LNCAP (cell line): ENCODE results near the gene DOCK4.
A peak's percentile ranks its signal among the peaks of the same experiment; 100 is the strongest.

Experiments used
- TF ChIP-seq, protein P1 (sequence below): fragments of 450-650 bp; IDR thresholded peaks from 2 replicates; pipeline ENCODE4 v1.5.1; 2017; ENCODE audit warnings: mild to moderate bottlenecking

DOCK4 gene

GRCh38 chr7:111863269-111863668 lies 342.9 kb downstream of the DOCK4 start:
- TF ChIP-seq, protein P1, sequence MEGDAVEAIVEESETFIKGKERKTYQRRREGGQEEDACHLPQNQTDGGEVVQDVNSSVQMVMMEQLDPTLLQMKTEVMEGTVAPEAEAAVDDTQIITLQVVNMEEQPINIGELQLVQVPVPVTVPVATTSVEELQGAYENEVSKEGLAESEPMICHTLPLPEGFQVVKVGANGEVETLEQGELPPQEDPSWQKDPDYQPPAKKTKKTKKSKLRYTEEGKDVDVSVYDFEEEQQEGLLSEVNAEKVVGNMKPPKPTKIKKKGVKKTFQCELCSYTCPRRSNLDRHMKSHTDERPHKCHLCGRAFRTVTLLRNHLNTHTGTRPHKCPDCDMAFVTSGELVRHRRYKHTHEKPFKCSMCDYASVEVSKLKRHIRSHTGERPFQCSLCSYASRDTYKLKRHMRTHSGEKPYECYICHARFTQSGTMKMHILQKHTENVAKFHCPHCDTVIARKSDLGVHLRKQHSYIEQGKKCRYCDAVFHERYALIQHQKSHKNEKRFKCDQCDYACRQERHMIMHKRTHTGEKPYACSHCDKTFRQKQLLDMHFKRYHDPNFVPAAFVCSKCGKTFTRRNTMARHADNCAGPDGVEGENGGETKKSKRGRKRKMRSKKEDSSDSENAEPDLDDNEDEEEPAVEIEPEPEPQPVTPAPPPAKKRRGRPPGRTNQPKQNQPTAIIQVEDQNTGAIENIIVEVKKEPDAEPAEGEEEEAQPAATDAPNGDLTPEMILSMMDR, result no peak

GRCh38 chr7:111860248-111860647 lies 346.0 kb downstream of the DOCK4 start:
- TF ChIP-seq, protein P1, result no peak

GRCh38 chr7:111858331-111858730 lies 347.9 kb downstream of the DOCK4 start:
- TF ChIP-seq, protein P1, result no peak

DNA sequence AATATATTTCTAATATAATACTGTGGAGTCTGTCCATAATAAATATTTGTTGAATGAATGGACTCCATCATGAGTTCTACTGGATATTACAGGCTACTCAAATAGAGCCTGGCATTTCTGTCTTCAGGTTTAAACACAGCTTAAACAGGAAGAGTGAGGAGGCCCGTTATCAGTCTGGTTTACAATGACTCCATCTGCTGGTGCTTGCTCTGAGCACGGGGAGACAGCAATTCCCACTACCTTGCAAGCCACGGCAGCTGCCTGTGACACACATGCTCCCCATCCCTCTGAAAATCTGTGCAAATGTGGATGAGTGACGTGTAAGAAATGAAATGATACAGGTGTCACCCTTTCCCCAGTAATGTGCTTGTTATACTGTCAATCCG lies 350.4 kb downstream of the DOCK4 start:
- TF ChIP-seq, protein P1, result peak; percentile 43

- TF ChIP-seq, protein P1, result peak; percentile 64
Measured at GRCh38 chr7:111855161-111855841, 350.9 kb downstream of the DOCK4 start.

DNA sequence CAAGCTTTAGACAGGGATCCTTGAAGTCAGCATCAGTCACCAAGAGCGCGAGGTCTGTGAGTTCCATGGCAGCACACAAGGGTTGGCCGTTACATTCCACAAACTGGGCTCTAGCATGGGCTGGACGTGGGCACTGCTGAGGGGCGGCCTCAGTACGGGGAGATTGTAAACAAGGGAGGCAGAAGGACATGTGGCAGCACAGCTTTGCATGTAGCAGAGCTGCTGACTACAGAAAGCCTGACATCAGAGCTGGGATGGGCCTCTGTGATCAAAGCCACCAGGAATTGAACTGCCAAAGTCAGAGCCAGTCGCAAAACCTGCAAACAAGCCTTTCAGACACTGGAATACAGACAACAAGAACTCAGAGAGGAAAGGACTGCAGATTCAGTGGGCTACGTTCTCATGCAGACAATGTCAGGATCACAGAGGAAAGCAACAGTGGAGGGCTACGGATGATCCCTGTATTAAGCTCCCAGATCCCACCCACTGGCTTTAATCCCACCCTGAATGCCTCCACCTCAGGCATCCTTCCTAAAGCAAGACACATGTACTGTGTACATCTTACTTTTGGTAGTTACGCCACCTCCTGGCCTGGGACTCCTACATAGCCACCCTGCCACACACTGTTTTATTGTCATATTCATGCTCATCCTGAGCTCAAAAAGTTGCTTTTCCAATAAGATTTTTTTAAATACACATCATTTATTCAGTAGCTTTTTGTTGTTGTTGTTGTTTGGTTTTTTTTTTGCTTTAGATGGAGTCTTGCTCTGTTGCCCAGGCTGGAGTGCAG lies 352.8 kb downstream of the DOCK4 start:
- TF ChIP-seq, protein P1, result peak; percentile 29; the same call in 1 of the 2 replicates

DNA sequence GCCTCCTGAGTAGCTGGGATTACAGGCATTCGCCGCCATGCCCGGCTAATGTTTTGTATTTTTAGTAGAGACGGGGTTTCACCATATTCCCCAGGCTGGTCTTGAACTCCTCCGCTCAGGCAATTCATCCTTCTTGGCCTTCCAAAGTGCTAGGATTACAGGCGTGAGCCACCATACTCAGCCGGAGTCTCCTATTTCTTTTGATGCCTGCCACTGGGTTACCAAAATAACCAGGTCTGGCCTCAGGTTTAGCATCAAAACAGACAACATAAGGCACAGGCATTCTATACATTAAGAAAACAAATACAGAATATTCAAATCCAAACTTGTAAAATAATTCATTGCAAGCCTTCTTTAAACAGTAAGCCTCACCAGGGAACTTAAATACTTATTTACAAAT lies 354.1 kb downstream of the DOCK4 start:
- TF ChIP-seq, protein P1, result no peak
